OCI-LY7 (cell line): ENCODE measurements around the gene ACCS. TPM values are rescaled to one million over a fixed set of nuclear protein-coding genes. Genes with fewer than 3 reads are reported as not detected.

Experiments
- BruUV-seq: library from RNA; stranded (reverse); fragments of 400-500 nt; replicated peaks from 2 replicates; lab custom pipeline; 2021; lab: Mats Ljungman, UMichigan
- CTCF ChIA-PET: fragments of 300-600 bp; sonication (Branson Sonifier 250); formaldehyde crosslinking; loops from one replicate; lab custom pipeline; 2022; ENCODE audit warnings: antibody characterized with exemption; ENCODE audit not compliant: unreplicated experiment; lab: Charles Lee
- POLR2A ChIA-PET: fragments of 300-600 bp; sonication (Branson Sonifier 250); formaldehyde crosslinking; loops from one replicate; lab custom pipeline; 2022; ENCODE audit warnings: antibody characterized with exemption; lab: Charles Lee
- DNase-seq: peaks from one replicate; pipeline ENCODE4 v3.0.0-alpha.2; 2015; ENCODE audit warnings: low spot score
- H2AFZ ChIP-seq: fragments of 200-600 bp; sonication (generic), shearing (Covaris generic); 2 replicates; pipeline ENCODE4 v1.6.1; 2014; ENCODE audit warnings: mild to moderate bottlenecking, antibody characterized with exemption, low read length, moderate library complexity
- H3K27ac ChIP-seq: fragments of 200-600 bp; sonication (generic); 2 replicates; pipeline ENCODE4 v1.5.1; 2014; ENCODE audit warnings: mixed run types, low read depth, mild to moderate bottlenecking, moderate library complexity, low read length, inconsistent platforms; ENCODE audit not compliant: poor library complexity, severe bottlenecking
- H3K36me3 ChIP-seq: fragments of 200-600 bp; sonication (generic); 2 replicates; pipeline ENCODE4 v1.6.1; 2014; ENCODE audit warnings: mild to moderate bottlenecking, antibody characterized with exemption, low read length, moderate library complexity, mixed read lengths; ENCODE audit not compliant: insufficient read depth
- H3K4me1 ChIP-seq: fragments of 200-600 bp; sonication (generic); 2 replicates; pipeline ENCODE4 v1.5.1; 2014; ENCODE audit warnings: mild to moderate bottlenecking, low read length; ENCODE audit not compliant: insufficient read depth, poor library complexity, severe bottlenecking
- H3K4me2 ChIP-seq: fragments of 200-600 bp; sonication (generic); 2 replicates; pipeline ENCODE4 v1.6.1; 2014; ENCODE audit warnings: mild to moderate bottlenecking, low read length
- H3K4me3 ChIP-seq: fragments of 200-600 bp; sonication (generic); 2 replicates; pipeline ENCODE4 v1.5.1; 2014; ENCODE audit warnings: mild to moderate bottlenecking, low read depth, low read length; ENCODE audit not compliant: poor library complexity, severe bottlenecking
- H3K79me2 ChIP-seq: fragments of 200-600 bp; sonication (generic); 2 replicates; pipeline ENCODE4 v1.6.1; 2016; ENCODE audit warnings: low read depth, mild to moderate bottlenecking, low read length, moderate library complexity, mixed read lengths; ENCODE audit not compliant: insufficient read depth
- H3K9me2 ChIP-seq: fragments of 200-600 bp; sonication (generic); 2 replicates; pipeline ENCODE4 v1.6.1; 2016; ENCODE audit warnings: mild to moderate bottlenecking, low read length, mixed read lengths; ENCODE audit not compliant: insufficient read depth
- H3K9me3 ChIP-seq: fragments of 200-600 bp; sonication (generic); 2 replicates; pipeline ENCODE4 v1.6.1; 2014; ENCODE audit warnings: mild to moderate bottlenecking, mixed run types, low read length, mixed read lengths
- H4K20me1 ChIP-seq: fragments of 200-600 bp; sonication (generic); 2 replicates; pipeline ENCODE4 v1.6.1; 2014; ENCODE audit warnings: mild to moderate bottlenecking, antibody characterized with exemption, low read length, moderate library complexity, mixed read lengths; ENCODE audit not compliant: insufficient read depth
- EZH2phosphoT487 ChIP-seq: fragments of 200-600 bp; sonication (generic); IDR thresholded peaks from 2 replicates; pipeline ENCODE4 v1.6.1; 2018; ENCODE audit warnings: low read depth, borderline replicate concordance, mild to moderate bottlenecking, mixed run types, antibody characterized with exemption, low read length, moderate library complexity, mixed read lengths
- intact Hi-C: fragments of 100-400 bp; cut with micrococcal nuclease; formaldehyde crosslinking; loops from one replicate; pipeline ENCODE4 v1.10.0; 2022; ENCODE audit not compliant: unreplicated experiment
- total RNA-seq, 2 experiments: library from RNA; depleted of rRNA in 1 of 2; stranded (reverse); fragments of >200 nt in 1 of 2; shearing (Covaris generic) in 1 of 2; gene quantifications; 2 replicates each; pipeline ENCODE4 v1.2.3, GENCODE V29; 2014 to 2022
- TF ChIP-seq, protein P1 (sequence below): fragments of 200-600 bp; sonication (generic); conservative IDR thresholded peaks from 2 replicates; pipeline ENCODE4 v1.5.1; 2014; ENCODE audit warnings: mild to moderate bottlenecking, antibody characterized with exemption, low read length, moderate library complexity, mixed read lengths

Gene ACCS
- total RNA-seq, 2 experiments from 2014 or later, result not detected

DNA sequence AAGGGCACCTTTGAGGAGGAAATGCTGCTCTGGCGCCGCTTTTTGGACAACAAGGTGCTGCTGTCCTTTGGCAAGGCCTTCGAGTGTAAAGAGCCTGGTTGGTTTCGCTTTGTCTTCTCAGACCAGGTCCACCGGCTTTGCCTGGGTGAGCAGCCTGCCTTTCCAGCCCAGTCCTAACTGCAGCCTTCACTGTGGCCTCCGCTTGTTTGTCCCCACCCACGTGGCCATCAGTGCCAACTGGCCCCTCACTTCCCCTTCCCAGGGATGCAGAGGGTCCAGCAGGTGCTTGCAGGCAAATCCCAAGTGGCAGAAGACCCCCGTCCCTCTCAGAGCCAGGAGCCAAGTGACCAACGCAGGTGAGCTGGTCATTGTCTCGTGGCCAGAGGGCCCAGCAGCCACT lies 17.4 kb downstream of the ACCS start:
- CTCF ChIA-PET, result no interaction called here
- H3K36me3 ChIP-seq, result no peaks in the 10 kb centered on the region
- no peaks in the 10 kb centered on the region for H3K79me2 ChIP-seq
- no peaks in the 10 kb centered on the region for H3K9me2 ChIP-seq
- POLR2A ChIA-PET, result no interaction called here
- H3K4me3 ChIP-seq, result no peak overlapping the region
- no peak overlapping the region for H3K4me2 ChIP-seq
- no peaks in the 10 kb centered on the region for H3K9me3 ChIP-seq
- no peak overlapping the region for H2AFZ ChIP-seq
- H3K4me1 ChIP-seq, result no peaks in the 10 kb centered on the region
- H3K27ac ChIP-seq, result no peak overlapping the region
- TF ChIP-seq, protein P1, sequence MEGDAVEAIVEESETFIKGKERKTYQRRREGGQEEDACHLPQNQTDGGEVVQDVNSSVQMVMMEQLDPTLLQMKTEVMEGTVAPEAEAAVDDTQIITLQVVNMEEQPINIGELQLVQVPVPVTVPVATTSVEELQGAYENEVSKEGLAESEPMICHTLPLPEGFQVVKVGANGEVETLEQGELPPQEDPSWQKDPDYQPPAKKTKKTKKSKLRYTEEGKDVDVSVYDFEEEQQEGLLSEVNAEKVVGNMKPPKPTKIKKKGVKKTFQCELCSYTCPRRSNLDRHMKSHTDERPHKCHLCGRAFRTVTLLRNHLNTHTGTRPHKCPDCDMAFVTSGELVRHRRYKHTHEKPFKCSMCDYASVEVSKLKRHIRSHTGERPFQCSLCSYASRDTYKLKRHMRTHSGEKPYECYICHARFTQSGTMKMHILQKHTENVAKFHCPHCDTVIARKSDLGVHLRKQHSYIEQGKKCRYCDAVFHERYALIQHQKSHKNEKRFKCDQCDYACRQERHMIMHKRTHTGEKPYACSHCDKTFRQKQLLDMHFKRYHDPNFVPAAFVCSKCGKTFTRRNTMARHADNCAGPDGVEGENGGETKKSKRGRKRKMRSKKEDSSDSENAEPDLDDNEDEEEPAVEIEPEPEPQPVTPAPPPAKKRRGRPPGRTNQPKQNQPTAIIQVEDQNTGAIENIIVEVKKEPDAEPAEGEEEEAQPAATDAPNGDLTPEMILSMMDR, result no peak
- TF ChIP-seq EZH2phosphoT487, result no peak
- DNase-seq, result no peak
- BruUV-seq, result no TSS peak
- H4K20me1 ChIP-seq, result no peaks in the 10 kb centered on the region
- intact Hi-C loops, result no loop called here

- POLR2A ChIA-PET, result no interaction called here
- Histone ChIP-seq H3K4me1 (no peaks in the 10 kb centered on the region), H3K4me3 (no peak overlapping the region), H2AFZ (no peak overlapping the region), H3K9me3 (no peaks in the 10 kb centered on the region), H3K27ac (no peak overlapping the region), H3K9me2 (no peaks in the 10 kb centered on the region), H3K4me2 (no peak overlapping the region), H3K79me2 (no peaks in the 10 kb centered on the region), H4K20me1 (no peaks in the 10 kb centered on the region), H3K36me3 (no peaks in the 10 kb centered on the region)
- CTCF ChIA-PET, result interaction anchor here (0.5 kb wide), 1 partner anchor 10 kb away, joined by 3 read pairs; no protein-coding TSS in a partner anchor
- no TSS peak for BruUV-seq
- TF ChIP-seq EZH2phosphoT487, result no peak
- TF ChIP-seq, protein P1, result no peak
- DNase-seq, result no peak
- intact Hi-C loops, result no loop called here
Observed at GRCh38 chr11:44083906-44084305, 17.8 kb downstream of the ACCS start.

DNA sequence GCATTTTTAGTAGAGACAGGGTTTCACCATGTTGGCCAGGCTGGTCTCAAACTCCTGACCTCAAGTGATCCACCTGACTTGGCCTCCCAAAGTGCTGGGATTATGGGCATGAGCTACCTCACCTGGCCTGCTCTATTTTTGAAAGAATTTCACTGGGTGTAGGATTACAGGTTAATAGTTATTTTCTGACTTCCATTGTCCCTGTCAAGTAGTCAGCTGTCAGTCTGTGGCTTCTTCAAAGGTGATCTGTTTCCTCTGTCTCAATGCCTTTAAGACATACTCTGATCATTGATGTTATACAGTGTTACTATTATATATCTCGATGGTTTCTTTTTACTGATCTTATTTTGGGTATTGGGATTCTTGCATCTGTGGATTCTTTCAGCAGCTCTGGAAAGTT lies 19.3 kb downstream of the ACCS start:
- ChIA-PET CTCF (no interaction called here), POLR2A (no interaction called here)
- Histone ChIP-seq H3K4me3 (no peak overlapping the region), H3K9me3 (no peaks in the 10 kb centered on the region), H3K4me2 (no peak overlapping the region), H3K79me2 (no peaks in the 10 kb centered on the region), H3K36me3 (no peaks in the 10 kb centered on the region), H4K20me1 (no peaks in the 10 kb centered on the region), H2AFZ (no peak overlapping the region), H3K27ac (no peak overlapping the region), H3K4me1 (no peaks in the 10 kb centered on the region), H3K9me2 (no peaks in the 10 kb centered on the region)
- TF ChIP-seq, protein P1, result no peak
- TF ChIP-seq EZH2phosphoT487, result no peak
- DNase-seq, result no peak
- intact Hi-C loops, result no loop called here
- BruUV-seq, result no TSS peak
